WERI-Rb-1 (cell line): Measurements from ENCODE around the gene GALK1.
A peak's percentile ranks its signal among the peaks of the same experiment; 100 is the strongest.

Source experiments
- DNase-seq: peaks from one replicate; pipeline ENCODE4 v3.0.0-alpha.2; 2020
- H3K27ac ChIP-seq: fragments of 250-450 bp; sonication (Bioruptor Pico); 2 replicates; pipeline ENCODE4 v1.5.1; 2020; ENCODE audit warnings: mild to moderate bottlenecking, moderate library complexity
- H3K27me3 ChIP-seq: fragments of 250-450 bp; sonication (Bioruptor Pico); 2 replicates; pipeline ENCODE4 v1.5.1; 2021; ENCODE audit warnings: mild to moderate bottlenecking, low read depth, moderate library complexity; ENCODE audit not compliant: insufficient read depth, severe bottlenecking
- H3K36me3 ChIP-seq: fragments of 250-450 bp; sonication (Bioruptor Pico); 2 replicates; pipeline ENCODE4 v1.5.1; 2020; ENCODE audit warnings: mild to moderate bottlenecking, moderate library complexity
- H3K4me3 ChIP-seq: 2 replicates; pipeline ENCODE4 v1.5.1; 2011; ENCODE audit warnings: low read depth, mild to moderate bottlenecking, control low read depth, low read length
- H3K9me3 ChIP-seq: fragments of 250-450 bp; sonication (Bioruptor Pico); 2 replicates; pipeline ENCODE4 v1.5.1; 2021; ENCODE audit warnings: mild to moderate bottlenecking, moderate library complexity; ENCODE audit not compliant: severe bottlenecking
- CTCF ChIP-seq: IDR thresholded peaks from 2 replicates; pipeline ENCODE4 v1.5.1; 2011; ENCODE audit warnings: low read depth, mild to moderate bottlenecking, control low read depth, inconsistent platforms, low read length

GALK1 gene

GRCh38 chr17:75771334-75772281, 6.6 kb upstream of the GALK1 start:
- Histone ChIP-seq H3K27me3 (no peaks in the 10 kb centered on the region), H3K27ac (peak overlapping the region; percentile 34), H3K4me3 (no peak overlapping the region), H3K9me3 (no peaks in the 10 kb centered on the region), H3K36me3 (peaks cover 25% of the 10 kb centered on the region)
- DNase-seq: no peak
- TF ChIP-seq CTCF: peak; percentile 35; the same call in 1 of the 2 replicates

DNA sequence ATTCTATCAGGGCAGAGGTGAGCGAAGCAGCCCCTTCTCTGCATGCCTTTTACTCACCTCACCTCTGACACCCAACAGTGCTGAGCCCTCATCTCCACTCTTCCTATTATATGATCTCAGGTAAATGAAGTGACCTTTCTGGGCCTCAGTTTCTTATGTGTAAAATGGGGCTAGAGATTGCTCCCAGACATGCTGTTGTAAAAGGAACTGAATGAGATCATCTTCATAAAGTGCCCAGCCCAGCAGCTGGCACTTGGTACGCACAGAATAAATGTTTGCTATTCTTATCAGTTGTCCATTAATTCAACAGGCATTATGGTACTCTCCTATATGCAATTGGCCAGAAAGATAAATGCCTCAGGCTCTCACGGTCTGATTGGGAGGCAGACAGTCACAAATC, 4.5 kb upstream of the GALK1 start:
- no peak overlapping the region for H3K27ac ChIP-seq
- H3K9me3 ChIP-seq: no peaks in the 10 kb centered on the region

GRCh38 chr17:75767881-75768280, 2.9 kb upstream of the GALK1 start:
- Histone ChIP-seq H3K27me3 (no peaks in the 10 kb centered on the region), H3K36me3 (no peaks in the 10 kb centered on the region), H3K4me3 (no peak overlapping the region), H3K9me3 (no peaks in the 10 kb centered on the region), H3K27ac (no peak overlapping the region)
- TF ChIP-seq CTCF: no peak
- no peak for DNase-seq

More for the DNA sequence above, 4.5 kb upstream of the GALK1 start:
- no peaks in the 10 kb centered on the region for H3K27me3 ChIP-seq
- no peak for DNase-seq
- no peak overlapping the region for H3K4me3 ChIP-seq
- H3K36me3 ChIP-seq: peaks cover 4% of the 10 kb centered on the region
- no peak for TF ChIP-seq CTCF

GRCh38 chr17:75765981-75766380, 989 bp upstream of the GALK1 start:
- no peaks in the 10 kb centered on the region for H3K36me3 ChIP-seq
- no peaks in the 10 kb centered on the region for H3K27me3 ChIP-seq
- no peak overlapping the region for H3K4me3 ChIP-seq
- no peak overlapping the region for H3K27ac ChIP-seq
- DNase-seq: no peak
- TF ChIP-seq CTCF: no peak
- H3K9me3 ChIP-seq: no peaks in the 10 kb centered on the region

DNA sequence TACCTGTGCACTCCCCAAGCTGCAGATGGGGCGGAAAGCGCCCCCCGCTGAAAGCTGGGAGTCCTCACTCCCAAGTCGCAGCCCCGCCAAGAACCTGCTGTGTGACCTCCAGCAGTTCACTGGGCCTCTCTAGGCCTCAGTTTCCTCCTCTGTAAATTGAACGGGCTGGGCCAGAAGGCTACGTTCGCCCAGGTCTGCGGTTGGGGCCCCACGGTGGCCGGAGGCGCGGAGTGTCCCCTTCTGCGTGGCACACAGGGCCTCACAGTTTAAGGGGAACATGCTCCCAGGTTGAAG, 628 bp downstream of the GALK1 start:
- H3K36me3 ChIP-seq: no peaks in the 10 kb centered on the region
- peak overlapping the region; percentile 62 for H3K27ac ChIP-seq
- no peaks in the 10 kb centered on the region for H3K27me3 ChIP-seq
- H3K4me3 ChIP-seq: peak overlapping the region; percentile 74
- no peak for DNase-seq
- H3K9me3 ChIP-seq: no peaks in the 10 kb centered on the region
- TF ChIP-seq CTCF: no peak
